ENCODE results near the gene DOCK1.

DOCK1 gene

DNA sequence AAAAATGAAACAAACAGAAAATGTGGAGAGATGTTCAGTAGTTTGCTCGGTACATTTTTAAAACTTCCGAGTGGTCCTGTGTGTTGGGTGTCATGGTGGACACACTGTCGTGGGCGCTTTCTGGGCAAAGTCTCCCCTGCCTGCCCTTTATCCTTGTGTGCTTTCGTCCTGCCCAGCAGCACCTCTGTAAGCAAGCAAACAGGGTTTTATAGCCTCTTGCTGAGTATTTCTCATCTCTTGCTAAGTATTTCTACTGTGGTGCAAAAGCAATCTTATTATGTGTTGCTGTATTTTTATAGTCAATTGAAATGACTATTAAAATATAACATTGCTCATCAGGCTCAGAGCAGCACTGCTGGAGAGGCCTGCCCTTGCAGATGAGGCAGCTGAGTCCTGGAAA is 48.7 kb downstream of the DOCK1 start:
- DNase-seq (ENCODE audit: low read depth, low spot score), result no peak

- DNase-seq (ENCODE audit: low read depth, low spot score), result no peak
Measured at GRCh38 chr10:126955396-126955795, 50.2 kb downstream of the DOCK1 start.

- no peak for DNase-seq (ENCODE audit: low read depth, low spot score)
Measured at GRCh38 chr10:126955934-126956711, 50.9 kb downstream of the DOCK1 start.

DNA sequence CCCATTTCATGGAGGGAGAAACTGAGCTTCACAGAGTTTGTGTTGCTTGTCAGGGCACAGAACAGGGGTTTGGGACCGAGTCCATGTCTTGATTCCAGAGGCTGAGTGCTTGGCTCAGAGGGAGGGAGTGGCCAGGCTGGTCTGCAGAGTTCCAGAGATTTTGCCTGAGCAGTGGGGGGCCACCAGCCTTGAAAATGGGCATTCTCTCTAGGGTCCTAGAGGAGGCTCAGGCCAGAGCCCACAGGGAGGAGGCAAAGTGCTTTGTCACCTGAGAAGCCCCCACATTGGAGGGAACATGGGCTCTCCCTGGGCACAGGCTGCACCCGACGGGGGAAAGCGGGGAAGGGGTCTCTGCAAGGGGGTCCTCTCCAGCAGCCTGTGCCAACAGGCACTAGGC is 51.5 kb downstream of the DOCK1 start:
- DNase-seq (ENCODE audit: low read depth, low spot score), result no peak

DNA sequence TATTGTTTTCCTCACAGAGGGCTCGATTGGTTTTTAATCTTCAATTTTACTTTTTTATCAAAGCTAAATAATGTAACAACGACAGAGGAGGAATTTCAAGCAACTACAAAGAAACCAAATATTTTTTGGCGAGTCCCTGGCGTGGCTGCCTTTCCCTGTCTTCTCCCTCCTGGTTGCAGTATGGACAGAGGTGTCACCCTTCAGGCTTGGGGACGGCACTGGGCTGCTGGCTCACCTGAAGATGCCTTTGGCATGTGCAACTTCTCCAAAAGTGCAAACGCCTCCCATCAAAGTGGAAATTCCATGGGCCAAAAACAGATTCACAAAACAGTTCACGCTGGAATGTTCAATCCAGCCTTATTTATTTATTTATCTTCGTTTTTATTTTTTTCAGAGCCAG is 51.9 kb downstream of the DOCK1 start:
- DNase-seq (ENCODE audit: low read depth, low spot score), result no peak

DNA sequence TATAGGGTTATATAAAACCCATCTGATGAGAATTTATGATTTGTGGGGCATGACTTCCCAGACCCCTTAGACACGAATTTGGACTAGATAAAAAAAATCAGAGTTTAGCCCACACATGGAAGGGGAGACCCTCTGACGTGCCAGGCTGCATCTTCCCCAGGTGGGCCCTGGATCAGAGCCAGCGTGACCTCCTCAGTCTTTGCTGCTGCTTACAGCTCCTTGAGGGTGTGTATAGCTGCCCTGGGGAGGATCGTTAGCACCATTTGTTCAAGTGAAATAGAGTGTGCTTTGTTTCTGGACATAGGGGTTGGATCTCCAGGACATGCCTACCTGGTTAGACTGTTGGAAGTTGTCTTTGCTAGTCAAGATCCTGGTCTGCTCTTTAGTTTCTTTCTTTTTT is 54.2 kb downstream of the DOCK1 start:
- no peak for DNase-seq (ENCODE audit: low read depth, low spot score)

DNA sequence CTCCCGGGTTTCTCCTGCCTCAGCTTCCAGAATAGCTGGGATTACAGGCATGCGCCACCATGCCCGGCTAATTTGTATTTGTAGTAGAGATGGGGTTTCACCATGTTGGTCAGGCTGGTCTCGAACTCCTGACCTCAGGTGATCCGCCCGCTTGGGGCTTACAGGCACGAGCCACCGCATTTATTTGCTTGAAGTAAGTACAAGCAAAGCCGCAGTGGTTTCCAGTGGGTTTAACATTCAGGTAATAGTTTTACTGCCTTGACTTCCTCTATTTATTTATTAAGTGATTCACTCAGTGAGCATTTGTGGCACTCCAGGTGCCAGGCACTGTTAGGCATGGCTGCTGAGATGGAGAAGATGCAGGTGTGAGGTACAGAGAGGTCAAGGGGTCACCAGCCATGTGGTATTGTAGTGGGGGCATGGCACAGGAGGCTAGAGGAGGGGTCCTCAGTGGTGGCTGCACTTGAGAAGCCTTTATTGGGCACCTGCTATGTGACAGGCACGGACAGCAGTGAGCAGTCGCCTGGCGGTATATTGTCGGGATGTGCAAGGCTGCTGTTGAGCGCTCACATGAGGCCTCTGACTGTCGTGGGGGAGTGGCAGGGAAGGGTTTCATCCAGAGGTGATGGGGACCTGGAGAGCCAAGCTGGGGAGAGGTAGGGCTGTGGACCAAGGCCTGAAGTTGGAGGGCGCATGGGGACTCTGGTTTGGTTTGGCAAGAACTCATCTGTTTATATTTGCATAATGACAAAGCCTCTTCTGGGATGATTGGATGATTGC is 54.9 kb downstream of the DOCK1 start:
- no peak for DNase-seq (ENCODE audit: low read depth, low spot score)

- DNase-seq (ENCODE audit: low read depth, low spot score), result no peak
Measured at GRCh38 chr10:126963354-126963753, 58.1 kb downstream of the DOCK1 start.

- no peak for DNase-seq (ENCODE audit: low read depth, low spot score)
Measured at GRCh38 chr10:126964190-126964589, 59.0 kb downstream of the DOCK1 start.

GRCh38 chr10:126966938-126967337 is 61.7 kb downstream of the DOCK1 start:
- DNase-seq (ENCODE audit: low read depth, low spot score), result no peak

- DNase-seq (ENCODE audit: low read depth, low spot score), result no peak
Measured at GRCh38 chr10:126969310-126969709, 64.1 kb downstream of the DOCK1 start.

GRCh38 chr10:126972635-126973414 is 67.6 kb downstream of the DOCK1 start:
- peak; percentile 28 for DNase-seq (ENCODE audit: low read depth, low spot score)

GRCh38 chr10:126975221-126975620 is 70.0 kb downstream of the DOCK1 start:
- DNase-seq (ENCODE audit: low read depth, low spot score), result no peak

DNA sequence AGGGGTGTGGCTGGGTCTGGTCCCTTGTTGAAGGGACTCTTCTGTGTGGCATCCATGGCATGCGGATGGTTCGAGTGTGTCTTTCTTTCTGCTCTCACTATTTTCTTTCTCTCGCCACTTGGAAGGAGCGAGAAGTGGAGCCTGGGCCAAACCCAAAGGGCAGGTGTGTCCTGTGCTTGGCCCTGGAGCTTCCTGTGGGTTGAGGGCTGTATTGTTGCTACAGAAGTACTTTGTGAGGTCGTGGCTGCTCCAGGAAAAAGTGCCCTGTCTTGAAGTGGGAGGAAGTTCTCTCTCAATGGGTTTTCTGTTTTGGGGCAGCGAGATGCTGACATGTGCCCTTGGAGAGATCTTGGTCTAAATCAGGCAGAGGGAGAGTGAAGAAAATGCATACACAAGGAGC is 72.0 kb downstream of the DOCK1 start:
- no peak for DNase-seq (ENCODE audit: low read depth, low spot score)

GRCh38 chr10:126979311-126979710 is 74.1 kb downstream of the DOCK1 start:
- DNase-seq (ENCODE audit: low read depth, low spot score), result no peak

- DNase-seq (ENCODE audit: low read depth, low spot score), result no peak
Measured at GRCh38 chr10:126993208-126993607, 88.0 kb downstream of the DOCK1 start.

DNA sequence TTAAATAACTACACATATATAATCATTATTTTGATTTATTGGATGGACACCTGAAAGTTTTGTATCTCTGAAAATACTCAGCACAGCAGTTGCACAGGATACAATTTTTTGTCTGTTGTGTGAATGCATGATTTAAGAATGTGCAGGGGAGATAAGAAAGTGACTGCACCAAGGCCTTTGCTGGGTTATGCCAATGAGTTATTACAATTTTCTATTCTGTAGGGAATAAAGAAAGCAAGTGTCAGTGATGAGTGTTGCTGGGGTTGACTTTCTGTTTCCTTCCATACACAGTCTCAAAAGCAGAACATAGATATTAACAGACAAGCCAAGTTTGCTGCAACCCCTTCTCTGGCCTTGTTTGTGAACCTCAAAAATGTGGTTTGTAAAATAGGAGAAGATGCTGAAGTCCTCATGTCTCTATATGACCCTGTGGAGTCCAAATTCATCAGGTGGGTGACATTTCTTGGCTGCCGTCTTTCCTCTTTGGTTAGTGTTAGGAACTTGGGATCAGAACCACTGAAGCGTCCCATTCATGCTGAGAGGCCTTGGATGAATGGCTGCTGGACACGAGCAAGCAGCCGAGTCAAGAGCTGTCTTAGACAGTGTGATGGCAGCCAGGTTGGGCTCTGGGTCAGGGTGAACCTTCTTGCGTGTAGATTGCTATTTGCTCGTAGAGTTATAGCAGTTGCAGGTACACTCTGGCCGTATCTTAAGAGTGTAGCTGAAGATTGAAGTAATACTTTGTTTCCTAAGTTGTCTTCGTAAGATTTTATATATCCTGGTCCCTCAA is 92.8 kb downstream of the DOCK1 start:
- no peak for DNase-seq (ENCODE audit: low read depth, low spot score)

GRCh38 chr10:127000598-127000997 is 95.4 kb downstream of the DOCK1 start:
- no peak for DNase-seq (ENCODE audit: low read depth, low spot score)

DNA sequence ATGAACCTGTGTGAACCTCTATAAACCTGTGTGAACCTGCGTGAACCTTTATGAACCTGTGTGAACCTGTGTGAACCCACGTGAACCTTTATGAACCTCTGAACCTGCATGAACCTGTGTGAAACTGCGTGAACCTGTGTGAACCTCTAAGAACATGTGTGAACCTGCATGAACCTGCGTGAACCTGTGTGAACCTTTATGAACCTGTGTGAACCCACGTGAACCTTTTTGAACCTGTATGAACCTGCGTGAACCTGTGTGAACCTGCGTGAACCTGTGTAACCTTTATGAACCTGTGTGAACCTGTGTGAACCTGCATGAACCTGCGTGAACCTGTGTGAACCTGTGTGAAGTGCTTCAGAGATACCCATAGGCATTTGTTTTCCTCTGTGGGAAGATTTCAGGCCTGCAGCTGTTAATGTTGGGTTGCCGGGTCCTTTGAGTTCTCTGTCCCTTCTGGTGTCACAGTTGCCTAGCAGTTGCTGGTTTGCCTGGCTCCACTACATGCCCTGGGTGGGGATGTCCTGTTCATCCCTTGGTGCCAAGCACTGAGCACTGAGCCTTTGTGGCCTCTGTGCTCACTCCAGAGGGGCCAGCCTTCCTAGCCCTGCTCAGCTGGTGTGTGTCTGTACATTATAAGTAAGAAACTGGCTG is 97.9 kb downstream of the DOCK1 start:
- no peak for DNase-seq (ENCODE audit: low read depth, low spot score)

GRCh38 chr10:127006453-127006852 is 101.2 kb downstream of the DOCK1 start:
- DNase-seq (ENCODE audit: low read depth, low spot score), result no peak

DNA sequence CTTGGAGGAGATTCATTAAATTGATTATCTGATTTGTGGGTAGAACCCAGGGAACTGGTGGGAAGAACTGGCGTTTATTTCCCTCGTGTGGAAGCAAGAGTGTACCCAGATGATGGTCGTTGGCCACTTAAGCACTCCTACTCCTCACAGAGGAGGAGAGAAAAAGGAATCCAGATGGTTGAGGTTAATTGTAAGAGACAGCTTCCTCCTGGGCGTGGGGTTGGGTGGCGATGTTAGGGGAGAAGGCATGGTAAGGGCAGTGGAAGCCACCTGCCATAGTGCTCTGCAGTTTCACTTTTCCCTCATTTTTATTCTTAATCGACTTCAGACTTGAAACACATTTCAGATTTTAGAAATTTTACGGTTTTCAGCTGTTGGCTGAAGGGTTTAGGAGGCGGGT is 104.1 kb downstream of the DOCK1 start:
- DNase-seq (ENCODE audit: low read depth, low spot score), result no peak
